ENCODE measurements around the gene CBFA2T3. TPM values are rescaled to one million over a fixed set of nuclear protein-coding genes. Genes with fewer than 3 reads are reported as not detected.

The CBFA2T3 gene
- total RNA-seq, 1 donor from 2014 or later, result 2.4 TPM

- peaks cover 17% of the 10 kb centered on the region for H3K4me1 Mint-ChIP-seq (ENCODE audit: low read depth, unreplicated experiment)
- H3K4me2 ChIP-seq (ENCODE audit: low read length), result no peak overlapping the region
- peaks cover 10% of the 10 kb centered on the region for H3K27me3 Mint-ChIP-seq (ENCODE audit: low read depth, unreplicated experiment)
- no peaks in the 10 kb centered on the region for H3K36me3 Mint-ChIP-seq (ENCODE audit: low read depth, unreplicated experiment)
- no peaks in the 10 kb centered on the region for H3K36me3 ChIP-seq (ENCODE audit: insufficient read depth, low read length)
- FAIRE-seq (no peak), DNase-seq (ENCODE audit: low read depth) (no peak)
- no peak overlapping the region for H3K9ac ChIP-seq (ENCODE audit: low read length)
- no peaks in the 10 kb centered on the region for H3K79me2 ChIP-seq (ENCODE audit: insufficient read depth, low read length)
- H2AFZ ChIP-seq (ENCODE audit: low read depth, low read length), result no peak overlapping the region
- H3K9me3 ChIP-seq (ENCODE audit: insufficient read depth, low read depth, low read length), result no peaks in the 10 kb centered on the region
- H3K4me3 ChIP-seq (ENCODE audit: insufficient read depth, low read depth, low read length), result no peak overlapping the region
- peaks cover 19% of the 10 kb centered on the region for H3K4me1 ChIP-seq (ENCODE audit: insufficient read depth, low read length)
- no peak overlapping the region for H3K27ac ChIP-seq (ENCODE audit: low read depth, low read length)
- no peak overlapping the region for H3K27ac Mint-ChIP-seq (ENCODE audit: unreplicated experiment)
- H3K27me3 ChIP-seq (ENCODE audit: insufficient read depth, low read length), result no peaks in the 10 kb centered on the region
- no peak overlapping the region for H3K4me3 Mint-ChIP-seq (ENCODE audit: unreplicated experiment)
- no peaks in the 10 kb centered on the region for H4K20me1 ChIP-seq (ENCODE audit: insufficient read depth, low read length)
- H3K9me3 Mint-ChIP-seq (ENCODE audit: unreplicated experiment), result no peaks in the 10 kb centered on the region
- no peak for TF ChIP-seq EZH2 (IDR thresholded peaks at IDR 0.05; ENCODE audit: insufficient read depth, low read length)
- TF ChIP-seq, protein P1, sequence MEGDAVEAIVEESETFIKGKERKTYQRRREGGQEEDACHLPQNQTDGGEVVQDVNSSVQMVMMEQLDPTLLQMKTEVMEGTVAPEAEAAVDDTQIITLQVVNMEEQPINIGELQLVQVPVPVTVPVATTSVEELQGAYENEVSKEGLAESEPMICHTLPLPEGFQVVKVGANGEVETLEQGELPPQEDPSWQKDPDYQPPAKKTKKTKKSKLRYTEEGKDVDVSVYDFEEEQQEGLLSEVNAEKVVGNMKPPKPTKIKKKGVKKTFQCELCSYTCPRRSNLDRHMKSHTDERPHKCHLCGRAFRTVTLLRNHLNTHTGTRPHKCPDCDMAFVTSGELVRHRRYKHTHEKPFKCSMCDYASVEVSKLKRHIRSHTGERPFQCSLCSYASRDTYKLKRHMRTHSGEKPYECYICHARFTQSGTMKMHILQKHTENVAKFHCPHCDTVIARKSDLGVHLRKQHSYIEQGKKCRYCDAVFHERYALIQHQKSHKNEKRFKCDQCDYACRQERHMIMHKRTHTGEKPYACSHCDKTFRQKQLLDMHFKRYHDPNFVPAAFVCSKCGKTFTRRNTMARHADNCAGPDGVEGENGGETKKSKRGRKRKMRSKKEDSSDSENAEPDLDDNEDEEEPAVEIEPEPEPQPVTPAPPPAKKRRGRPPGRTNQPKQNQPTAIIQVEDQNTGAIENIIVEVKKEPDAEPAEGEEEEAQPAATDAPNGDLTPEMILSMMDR (IDR thresholded peaks at IDR 0.05; ENCODE audit: insufficient read depth, low read depth, low read length), result no peak
These were observed 48.5 kb downstream of the CBFA2T3 start for GRCh38 chr16:88928405-88929090.

- DNase-seq (ENCODE audit: low read depth) (no peak), FAIRE-seq (no peak)
- no peak overlapping the region for H3K4me3 Mint-ChIP-seq (ENCODE audit: unreplicated experiment)
- H3K36me3 ChIP-seq (ENCODE audit: insufficient read depth, low read length), result no peaks in the 10 kb centered on the region
- H3K9ac ChIP-seq (ENCODE audit: low read length), result no peak overlapping the region
- peaks cover 17% of the 10 kb centered on the region for H3K4me1 Mint-ChIP-seq (ENCODE audit: low read depth, unreplicated experiment)
- H3K79me2 ChIP-seq (ENCODE audit: insufficient read depth, low read length), result no peaks in the 10 kb centered on the region
- TF ChIP-seq, protein P1 (IDR thresholded peaks at IDR 0.05; ENCODE audit: insufficient read depth, low read depth, low read length), result no peak
- no peak for TF ChIP-seq EZH2 (IDR thresholded peaks at IDR 0.05; ENCODE audit: insufficient read depth, low read length)
- H3K36me3 Mint-ChIP-seq (ENCODE audit: low read depth, unreplicated experiment), result no peaks in the 10 kb centered on the region
- H2AFZ ChIP-seq (ENCODE audit: low read depth, low read length), result no peak overlapping the region
- H3K27ac Mint-ChIP-seq (ENCODE audit: unreplicated experiment), result no peak overlapping the region
- peaks cover 10% of the 10 kb centered on the region for H3K27me3 Mint-ChIP-seq (ENCODE audit: low read depth, unreplicated experiment)
- H3K9me3 Mint-ChIP-seq (ENCODE audit: unreplicated experiment), result no peaks in the 10 kb centered on the region
- H3K4me3 ChIP-seq (ENCODE audit: insufficient read depth, low read depth, low read length), result no peak overlapping the region
- H3K9me3 ChIP-seq (ENCODE audit: insufficient read depth, low read depth, low read length), result no peaks in the 10 kb centered on the region
- no peak overlapping the region for H3K4me2 ChIP-seq (ENCODE audit: low read length)
- H4K20me1 ChIP-seq (ENCODE audit: insufficient read depth, low read length), result no peaks in the 10 kb centered on the region
- H3K27ac ChIP-seq (ENCODE audit: low read depth, low read length), result no peak overlapping the region
- peaks cover 20% of the 10 kb centered on the region for H3K4me1 ChIP-seq (ENCODE audit: insufficient read depth, low read length)
- no peaks in the 10 kb centered on the region for H3K27me3 ChIP-seq (ENCODE audit: insufficient read depth, low read length)
These were observed 49.3 kb downstream of the CBFA2T3 start for GRCh38 chr16:88927661-88928060.

DNA sequence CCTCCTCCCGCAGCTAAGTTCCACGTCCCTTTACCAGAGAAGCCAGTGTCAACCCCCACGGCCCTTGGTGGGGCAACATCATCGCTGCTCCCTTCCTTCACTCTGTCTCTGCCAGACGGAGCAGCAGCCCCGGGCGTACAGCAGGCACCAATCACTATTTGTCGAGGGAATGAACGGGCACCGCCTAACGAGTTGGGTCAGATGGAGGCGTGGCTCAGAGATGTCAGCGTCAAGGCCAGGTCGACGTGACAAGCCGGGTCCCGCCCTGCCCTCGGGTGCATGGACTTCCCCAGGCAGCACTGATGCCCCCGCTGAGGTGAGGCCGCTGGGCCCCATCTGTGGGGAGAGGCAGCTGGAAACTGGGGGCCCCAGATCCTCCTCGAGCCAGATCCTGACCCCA, 50.0 kb downstream of the CBFA2T3 start:
- TF ChIP-seq EZH2 (IDR thresholded peaks at IDR 0.05; ENCODE audit: insufficient read depth, low read length), result no peak
- TF ChIP-seq, protein P1 (IDR thresholded peaks at IDR 0.05; ENCODE audit: insufficient read depth, low read depth, low read length), result no peak

More for the DNA sequence above, 50.0 kb downstream of the CBFA2T3 start:
- H3K9me3 ChIP-seq (ENCODE audit: insufficient read depth, low read depth, low read length), result no peaks in the 10 kb centered on the region
- no peaks in the 10 kb centered on the region for H3K79me2 ChIP-seq (ENCODE audit: insufficient read depth, low read length)
- no peaks in the 10 kb centered on the region for H3K9me3 Mint-ChIP-seq (ENCODE audit: unreplicated experiment)
- no peaks in the 10 kb centered on the region for H3K36me3 Mint-ChIP-seq (ENCODE audit: low read depth, unreplicated experiment)
- DNase-seq (ENCODE audit: low read depth) (no peak), FAIRE-seq (no peak)
- H3K27ac Mint-ChIP-seq (ENCODE audit: unreplicated experiment), result no peak overlapping the region
- no peaks in the 10 kb centered on the region for H3K36me3 ChIP-seq (ENCODE audit: insufficient read depth, low read length)
- no peak overlapping the region for H3K4me2 ChIP-seq (ENCODE audit: low read length)
- H3K27me3 ChIP-seq (ENCODE audit: insufficient read depth, low read length), result no peaks in the 10 kb centered on the region
- H3K4me1 Mint-ChIP-seq (ENCODE audit: low read depth, unreplicated experiment), result peaks cover 17% of the 10 kb centered on the region
- peaks cover 24% of the 10 kb centered on the region for H3K4me1 ChIP-seq (ENCODE audit: insufficient read depth, low read length)
- H3K27ac ChIP-seq (ENCODE audit: low read depth, low read length), result no peak overlapping the region
- no peaks in the 10 kb centered on the region for H4K20me1 ChIP-seq (ENCODE audit: insufficient read depth, low read length)
- peaks cover 10% of the 10 kb centered on the region for H3K27me3 Mint-ChIP-seq (ENCODE audit: low read depth, unreplicated experiment)
- H3K9ac ChIP-seq (ENCODE audit: low read length), result no peak overlapping the region
- H3K4me3 ChIP-seq (ENCODE audit: insufficient read depth, low read depth, low read length), result no peak overlapping the region
- H3K4me3 Mint-ChIP-seq (ENCODE audit: unreplicated experiment), result no peak overlapping the region
- H2AFZ ChIP-seq (ENCODE audit: low read depth, low read length), result no peak overlapping the region

All from astrocyte (in vitro differentiated cells and primary cell).